Neural progenitor cell (in vitro differentiated cells): ENCODE data around the gene TEDC1.

Experiments used
- CTCF ChIP-seq: fragments of 200-600 bp; sonication (generic); IDR thresholded peaks from 2 replicates; pipeline ENCODE4 v1.5.1; 2017; ENCODE audit warnings: antibody characterized with exemption, mild to moderate bottlenecking
- EZH2 ChIP-seq: fragments of 200-600 bp; sonication (generic); IDR thresholded peaks from 2 replicates; pipeline ENCODE4 v1.6.1; 2017; ENCODE audit warnings: antibody characterized with exemption, mild to moderate bottlenecking, moderate library complexity

GRCh38 chr14:105493921-105494605 lies 3.0 kb downstream of the TEDC1 start:
- TF ChIP-seq CTCF (no peak), EZH2 (no peak)
